Ishikawa (cell line): ENCODE measurements around the gene ENOSF1.

Experiments used
- CEBPB ChIP-seq: IDR thresholded peaks from 2 replicates; pipeline ENCODE4 v1.6.1; 2012
- CREB1 ChIP-seq: IDR thresholded peaks from 2 replicates; pipeline ENCODE4 v1.6.1; 2012; ENCODE audit warnings: low read depth
- EGR1 ChIP-seq: IDR thresholded peaks from 2 replicates; pipeline ENCODE4 v1.6.1; 2012
- EP300 ChIP-seq: IDR thresholded peaks from 2 replicates; pipeline ENCODE4 v1.6.1; 2012; ENCODE audit warnings: borderline replicate concordance
- FOXM1 ChIP-seq: IDR thresholded peaks from 2 replicates; pipeline ENCODE4 v1.6.1; 2012; ENCODE audit warnings: low read depth, borderline replicate concordance
- NFIC ChIP-seq: IDR thresholded peaks from 2 replicates; pipeline ENCODE4 v1.6.1; 2012
- RAD21 ChIP-seq: IDR thresholded peaks from 2 replicates; pipeline ENCODE4 v1.6.1; 2012; ENCODE audit warnings: low read depth
- TAF1 ChIP-seq: IDR thresholded peaks from 2 replicates; pipeline ENCODE4 v1.6.1; 2012; ENCODE audit warnings: low read depth, mild to moderate bottlenecking
- TCF12 ChIP-seq: IDR thresholded peaks from 2 replicates; pipeline ENCODE4 v1.6.1; 2012; ENCODE audit warnings: low read depth
- TEAD4 ChIP-seq: IDR thresholded peaks from 2 replicates; pipeline ENCODE4 v1.6.1; 2012
- YY1 ChIP-seq: IDR thresholded peaks from 2 replicates; pipeline ENCODE4 v1.6.1; 2012; ENCODE audit warnings: low read depth
- ZBTB7A ChIP-seq: IDR thresholded peaks from 2 replicates; pipeline ENCODE4 v1.6.1; 2012; ENCODE audit warnings: low read depth
- TF ChIP-seq, protein P1 (sequence below): IDR thresholded peaks from 2 replicates; pipeline ENCODE4 v1.6.1; 2012
- TF ChIP-seq, protein P2 (sequence below): IDR thresholded peaks from 2 replicates; pipeline ENCODE4 v1.6.1; 2012; ENCODE audit warnings: low read depth, mild to moderate bottlenecking
- TF ChIP-seq, protein P3 (sequence below): IDR thresholded peaks from 2 replicates; pipeline ENCODE4 v1.6.1; 2012

Gene ENOSF1

DNA sequence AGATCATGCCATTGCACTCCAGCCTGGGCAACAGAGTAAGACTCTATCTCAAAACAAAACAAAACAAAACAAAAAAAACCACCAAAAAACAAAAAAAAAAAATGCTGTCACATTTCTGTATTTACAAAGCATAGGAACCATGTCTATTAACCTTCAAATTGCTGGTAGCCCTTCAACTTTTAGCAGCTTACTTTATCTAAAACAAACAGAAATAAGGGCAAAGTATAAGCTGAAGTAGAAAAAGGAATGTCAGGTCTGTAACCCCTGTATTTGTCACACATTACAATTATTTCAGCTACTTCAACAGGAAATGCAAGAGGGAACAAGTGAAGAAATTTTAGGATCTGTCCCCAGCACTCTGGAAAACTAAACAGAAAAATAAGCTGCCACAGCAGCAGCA, 29.6 kb downstream of the ENOSF1 start:
- no peak for TF ChIP-seq CREB1
- no peak for TF ChIP-seq YY1
- TF ChIP-seq, protein P1, sequence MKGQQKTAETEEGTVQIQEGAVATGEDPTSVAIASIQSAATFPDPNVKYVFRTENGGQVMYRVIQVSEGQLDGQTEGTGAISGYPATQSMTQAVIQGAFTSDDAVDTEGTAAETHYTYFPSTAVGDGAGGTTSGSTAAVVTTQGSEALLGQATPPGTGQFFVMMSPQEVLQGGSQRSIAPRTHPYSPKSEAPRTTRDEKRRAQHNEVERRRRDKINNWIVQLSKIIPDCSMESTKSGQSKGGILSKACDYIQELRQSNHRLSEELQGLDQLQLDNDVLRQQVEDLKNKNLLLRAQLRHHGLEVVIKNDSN = no peak
- no peak for TF ChIP-seq EGR1
- no peak for TF ChIP-seq ZBTB7A
- no peak for TF ChIP-seq TAF1
- no peak for TF ChIP-seq NFIC
- no peak for TF ChIP-seq TEAD4
- TF ChIP-seq, protein P2, sequence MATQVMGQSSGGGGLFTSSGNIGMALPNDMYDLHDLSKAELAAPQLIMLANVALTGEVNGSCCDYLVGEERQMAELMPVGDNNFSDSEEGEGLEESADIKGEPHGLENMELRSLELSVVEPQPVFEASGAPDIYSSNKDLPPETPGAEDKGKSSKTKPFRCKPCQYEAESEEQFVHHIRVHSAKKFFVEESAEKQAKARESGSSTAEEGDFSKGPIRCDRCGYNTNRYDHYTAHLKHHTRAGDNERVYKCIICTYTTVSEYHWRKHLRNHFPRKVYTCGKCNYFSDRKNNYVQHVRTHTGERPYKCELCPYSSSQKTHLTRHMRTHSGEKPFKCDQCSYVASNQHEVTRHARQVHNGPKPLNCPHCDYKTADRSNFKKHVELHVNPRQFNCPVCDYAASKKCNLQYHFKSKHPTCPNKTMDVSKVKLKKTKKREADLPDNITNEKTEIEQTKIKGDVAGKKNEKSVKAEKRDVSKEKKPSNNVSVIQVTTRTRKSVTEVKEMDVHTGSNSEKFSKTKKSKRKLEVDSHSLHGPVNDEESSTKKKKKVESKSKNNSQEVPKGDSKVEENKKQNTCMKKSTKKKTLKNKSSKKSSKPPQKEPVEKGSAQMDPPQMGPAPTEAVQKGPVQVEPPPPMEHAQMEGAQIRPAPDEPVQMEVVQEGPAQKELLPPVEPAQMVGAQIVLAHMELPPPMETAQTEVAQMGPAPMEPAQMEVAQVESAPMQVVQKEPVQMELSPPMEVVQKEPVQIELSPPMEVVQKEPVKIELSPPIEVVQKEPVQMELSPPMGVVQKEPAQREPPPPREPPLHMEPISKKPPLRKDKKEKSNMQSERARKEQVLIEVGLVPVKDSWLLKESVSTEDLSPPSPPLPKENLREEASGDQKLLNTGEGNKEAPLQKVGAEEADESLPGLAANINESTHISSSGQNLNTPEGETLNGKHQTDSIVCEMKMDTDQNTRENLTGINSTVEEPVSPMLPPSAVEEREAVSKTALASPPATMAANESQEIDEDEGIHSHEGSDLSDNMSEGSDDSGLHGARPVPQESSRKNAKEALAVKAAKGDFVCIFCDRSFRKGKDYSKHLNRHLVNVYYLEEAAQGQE = no peak
- no peak for TF ChIP-seq FOXM1

DNA sequence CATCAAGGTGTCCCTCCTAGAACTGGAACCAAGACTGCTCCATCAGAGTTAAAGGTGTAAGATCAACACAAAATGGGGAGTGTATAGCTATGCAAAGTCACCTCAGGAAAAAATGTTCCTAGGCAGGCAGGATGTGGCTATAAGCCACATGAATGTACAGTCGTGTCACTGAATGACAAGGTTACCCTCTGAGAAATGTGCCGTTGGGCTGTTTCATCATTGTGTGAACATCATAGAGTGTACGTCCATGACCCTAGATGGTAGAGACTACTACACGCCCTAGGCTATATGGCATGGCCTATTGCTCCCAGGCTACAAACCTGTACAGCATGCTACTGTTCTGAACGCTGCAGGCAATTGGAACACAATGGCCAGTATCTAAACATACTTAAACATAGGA, 30.4 kb downstream of the ENOSF1 start:
- TF ChIP-seq TEAD4 (no peak), FOXM1 (no peak), CEBPB (no peak), YY1 (no peak), EP300 (no peak), TAF1 (no peak), EGR1 (no peak), RAD21 (no peak), TCF12 (no peak), CREB1 (no peak), ZBTB7A (no peak), NFIC (no peak)
- TF ChIP-seq, protein P1 = no peak
- TF ChIP-seq, protein P2 = no peak
- TF ChIP-seq, protein P3, sequence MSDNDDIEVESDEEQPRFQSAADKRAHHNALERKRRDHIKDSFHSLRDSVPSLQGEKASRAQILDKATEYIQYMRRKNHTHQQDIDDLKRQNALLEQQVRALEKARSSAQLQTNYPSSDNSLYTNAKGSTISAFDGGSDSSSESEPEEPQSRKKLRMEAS = no peak

DNA sequence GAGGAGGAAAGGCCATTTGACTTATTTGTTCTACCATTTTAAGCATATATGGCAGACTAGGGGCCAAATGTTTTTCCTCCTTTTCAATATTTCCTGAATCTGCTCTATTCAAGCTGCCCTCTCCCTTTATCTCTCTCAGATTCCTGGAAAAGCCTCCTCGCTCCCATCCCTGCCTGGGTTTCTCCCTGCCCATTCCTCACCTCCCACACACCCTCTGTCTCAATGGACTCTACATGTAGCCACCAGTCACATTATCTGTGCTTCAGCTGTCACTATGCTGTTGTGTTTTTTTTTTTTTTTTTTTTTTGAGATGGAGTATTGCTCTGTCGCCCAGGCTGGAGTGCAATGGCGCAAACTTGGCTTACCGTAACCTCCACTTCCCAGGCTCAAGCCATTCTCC, 32.0 kb downstream of the ENOSF1 start:
- TF ChIP-seq ZBTB7A = no peak
- TF ChIP-seq TEAD4 = no peak
- TF ChIP-seq, protein P1 = no peak
- no peak for TF ChIP-seq CREB1
- TF ChIP-seq, protein P2 = no peak
- TF ChIP-seq, protein P3 = no peak
- TF ChIP-seq CEBPB = no peak
- TF ChIP-seq TAF1 = no peak
- TF ChIP-seq TCF12 = no peak

DNA sequence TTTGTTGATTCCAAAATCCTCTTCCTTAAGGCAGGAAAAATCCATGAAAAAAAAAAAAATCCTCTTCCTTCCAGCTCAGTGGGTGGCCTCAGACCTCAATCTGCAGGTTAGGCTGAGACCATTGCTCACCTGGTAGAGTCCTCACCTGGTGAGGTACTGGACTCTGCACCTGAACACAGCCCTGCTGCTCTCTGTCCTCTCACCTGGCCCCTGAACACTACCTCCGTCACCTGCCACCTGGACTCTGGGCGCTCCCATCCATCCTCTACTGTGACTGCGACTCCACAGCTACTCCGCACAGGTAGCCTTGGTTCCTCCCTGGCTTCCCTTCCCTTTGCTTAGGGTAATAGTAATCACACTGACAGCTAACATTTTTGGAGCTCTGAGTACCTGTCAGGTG, 32.9 kb downstream of the ENOSF1 start:
- TF ChIP-seq CEBPB (no peak), FOXM1 (no peak), TCF12 (no peak), ZBTB7A (no peak), CREB1 (no peak), NFIC (no peak), EP300 (no peak), YY1 (no peak), TEAD4 (no peak), EGR1 (no peak), TAF1 (no peak), RAD21 (no peak)
- TF ChIP-seq, protein P2 = no peak
- TF ChIP-seq, protein P1 = no peak
- TF ChIP-seq, protein P3 = no peak
